Upper lobe of right lung (tissue), 1 donor: ENCODE measurements around the gene SLC46A1. TPM values are rescaled to one million over a fixed set of nuclear protein-coding genes. Genes with fewer than 3 reads are reported as not detected.

Experiments
- ATAC-seq: fragments of 200-7000 bp; cut with Tn5 transposase; one replicate; pipeline ENCODE4 v1.9.1; 2020; ENCODE audit warnings: mild to moderate bottlenecking, moderate library complexity
- DNase-seq: peaks from one replicate; pipeline ENCODE4 v3.0.0-alpha.2; 2020
- H3K27ac ChIP-seq: fragments of 200-600 bp; one replicate; pipeline ENCODE4 v1.8.0; 2022
- H3K27me3 ChIP-seq: fragments of 200-600 bp; one replicate; pipeline ENCODE4 v1.8.0; 2022; ENCODE audit warnings: mild to moderate bottlenecking
- H3K36me3 ChIP-seq: fragments of 200-600 bp; one replicate; pipeline ENCODE4 v1.8.0; 2022
- H3K4me1 ChIP-seq: fragments of 200-600 bp; one replicate; pipeline ENCODE4 v1.8.0; 2022
- H3K4me3 ChIP-seq: fragments of 200-600 bp; one replicate; pipeline ENCODE4 v1.8.0; 2022; ENCODE audit warnings: mild to moderate bottlenecking
- H3K9me3 ChIP-seq: fragments of 200-600 bp; one replicate; pipeline ENCODE4 v1.8.0; 2022
- CTCF ChIP-seq: fragments of 200-600 bp; IDR thresholded peaks from one replicate; pipeline ENCODE4 v1.8.0; 2022; ENCODE audit warnings: antibody characterized with exemption
- intact Hi-C: fragments of 100-400 bp; cut with DNase I; formaldehyde crosslinking; loops from one replicate; pipeline ENCODE4 v1.11.0; 2022
- total RNA-seq: library from RNA; stranded (reverse); fragmentation: NEBNext Ultra II Directional; extraction: Animal tissue kit (Norgen Biotek cat#: 25700); gene quantifications from one replicate; pipeline ENCODE4 v1.2.1, GENCODE V29; 2021
- donor health status: DM: no; HTN: yes; CAD: no; lungs with severe emphysema.

The SLC46A1 gene
- total RNA-seq, 1 donor from 2014 or later = 17.0 TPM

DNA sequence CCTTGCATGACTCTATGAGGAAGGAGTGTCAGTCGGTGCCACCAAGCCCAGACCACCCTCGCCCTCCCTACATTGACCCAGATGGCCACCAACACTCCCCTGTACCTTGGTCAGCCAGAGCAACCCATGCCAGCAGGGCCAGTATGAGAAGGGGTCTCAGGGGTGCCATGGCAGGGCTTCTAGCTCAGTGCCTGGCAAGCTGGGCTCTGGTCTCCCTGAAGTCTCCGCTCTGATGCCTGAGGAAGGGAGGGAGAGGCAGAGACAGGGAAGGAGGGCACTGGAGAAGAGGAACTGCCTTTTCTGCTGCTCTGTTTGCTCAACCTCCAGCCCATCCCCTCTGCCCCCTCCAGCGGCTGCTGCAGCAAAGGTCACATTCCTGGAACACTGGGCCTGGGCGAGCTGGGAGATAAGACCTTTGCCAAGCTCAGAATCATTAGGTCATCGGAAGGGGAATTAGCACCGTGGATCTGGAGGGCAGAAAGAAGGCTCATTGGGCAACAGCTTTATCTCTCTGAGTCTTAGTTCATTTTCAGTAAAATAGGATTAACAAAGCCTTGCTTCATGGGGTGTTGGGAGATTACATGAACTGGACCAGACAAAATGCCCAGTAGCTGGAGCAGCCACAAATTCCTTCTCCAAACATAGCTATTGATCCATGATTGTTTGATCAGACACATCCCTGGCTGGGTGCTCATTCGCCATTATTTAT, 35.8 kb downstream of the SLC46A1 start, which contains the start of gene VTN:
Gene VTN (minus strand): TSS at position 273 of the 709 bp plus-strand sequence. CDS start 104 bp downstream, at position 169.
- Histone ChIP-seq H3K4me3 (peak within 1 kb of the TSS; percentile 58), H3K9me3 (no peaks in the 10 kb centered on the region), H3K27me3 (no peaks in the 10 kb centered on the region), H3K36me3 (no peaks in the 10 kb centered on the region), H3K4me1 (peaks cover 28% of the 10 kb centered on the region), H3K27ac (peak within 1 kb of the TSS; percentile 42)
- intact Hi-C loops = loop anchor here (10.0 kb wide), 1 partner anchor 65 kb away; no protein-coding TSS in a partner anchor
- no peak for TF ChIP-seq CTCF
- ATAC-seq (peak; percentile 58), DNase-seq (peak; percentile 71)

DNA sequence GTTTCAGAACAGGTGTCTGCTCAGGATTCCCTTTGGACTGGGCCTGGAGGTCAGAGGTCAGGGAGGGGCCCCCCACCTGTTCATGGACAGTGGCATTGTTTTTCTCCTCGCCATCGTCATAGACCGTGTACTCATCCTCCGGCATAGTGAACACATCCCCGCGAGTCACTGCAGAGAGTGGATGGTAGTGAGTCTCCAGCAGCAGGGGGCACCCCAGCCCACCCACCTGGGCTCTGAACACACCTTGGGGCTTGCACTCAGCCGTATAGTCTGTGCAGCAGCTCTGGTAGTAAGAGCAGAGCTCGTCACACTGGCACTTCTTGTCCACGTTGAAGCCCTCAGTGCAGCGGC, 36.4 kb downstream of the SLC46A1 start:
- Histone ChIP-seq H3K36me3 (peaks cover under 1% of the 10 kb centered on the region), H3K27ac (peak overlapping the region; percentile 42), H3K9me3 (no peaks in the 10 kb centered on the region), H3K4me3 (no peak overlapping the region), H3K27me3 (no peaks in the 10 kb centered on the region), H3K4me1 (peaks cover 28% of the 10 kb centered on the region)
- intact Hi-C loops = loop anchor here (10.0 kb wide), 1 partner anchor 65 kb away; no protein-coding TSS in a partner anchor
- DNase-seq (peak; percentile 59), ATAC-seq (no peak)
- TF ChIP-seq CTCF = no peak

GRCh38 chr17:28368915-28369683, 36.9 kb downstream of the SLC46A1 start:
- intact Hi-C loops = no loop called here
- no peak overlapping the region for H3K4me3 ChIP-seq

DNA sequence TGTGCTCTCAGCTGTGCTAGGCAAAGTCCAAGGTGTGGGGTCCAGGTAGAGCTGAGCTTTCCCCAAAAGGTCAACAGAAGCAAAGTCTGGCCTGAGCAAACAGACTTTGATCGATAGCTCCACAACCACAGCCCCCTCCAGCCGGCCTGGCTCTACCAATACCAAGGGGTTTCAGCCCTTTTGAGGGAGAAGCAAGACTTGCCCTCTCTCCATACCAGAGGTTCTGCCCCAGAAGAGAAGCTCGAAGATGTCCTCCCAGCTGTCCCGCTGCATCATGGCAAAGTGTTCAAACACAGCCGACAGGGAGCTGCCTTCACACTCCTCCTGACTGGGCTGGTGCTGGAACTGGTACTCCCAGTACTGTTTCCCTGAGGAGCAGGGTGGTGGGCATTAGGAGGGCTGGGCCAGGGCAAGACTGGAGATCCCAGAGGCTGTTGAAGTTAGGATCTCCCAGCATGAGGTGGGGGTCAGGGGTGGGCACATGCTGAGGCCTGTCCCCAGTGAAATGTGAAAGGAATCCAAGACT, 37.6 kb downstream of the SLC46A1 start:
- no peaks in the 10 kb centered on the region for H3K9me3 ChIP-seq
- H3K4me3 ChIP-seq = no peak overlapping the region
- ATAC-seq (no peak), DNase-seq (peak; percentile 55)
- TF ChIP-seq CTCF = no peak
- intact Hi-C loops = no loop called here
- H3K4me1 ChIP-seq = peaks cover 28% of the 10 kb centered on the region
- H3K27ac ChIP-seq = no peak overlapping the region
- no peaks in the 10 kb centered on the region for H3K27me3 ChIP-seq
- peaks cover 13% of the 10 kb centered on the region for H3K36me3 ChIP-seq

More at GRCh38 chr17:28368915-28369683, 36.9 kb downstream of the SLC46A1 start:
- ATAC-seq (no peak), DNase-seq (peak; percentile 59)
- no peak for TF ChIP-seq CTCF
- H3K4me1 ChIP-seq = peaks cover 28% of the 10 kb centered on the region
- H3K36me3 ChIP-seq = peaks cover 6% of the 10 kb centered on the region
- H3K27me3 ChIP-seq = no peaks in the 10 kb centered on the region
- no peak overlapping the region for H3K27ac ChIP-seq
- H3K9me3 ChIP-seq = no peaks in the 10 kb centered on the region

- Histone ChIP-seq H3K27me3 (no peaks in the 10 kb centered on the region), H3K4me3 (no peak overlapping the region), H3K27ac (no peak overlapping the region), H3K4me1 (peaks cover 22% of the 10 kb centered on the region), H3K36me3 (peaks cover 18% of the 10 kb centered on the region), H3K9me3 (no peaks in the 10 kb centered on the region)
- no peak for TF ChIP-seq CTCF
- DNase-seq = peak; percentile 57
- ATAC-seq = no peak
- intact Hi-C loops = no loop called here
Measured at GRCh38 chr17:28367641-28368305, 38.2 kb downstream of the SLC46A1 start.
